A549 (cell line): ENCODE data around the gene ST6GALNAC5.

Source experiments
- PHF8 ChIP-seq: fragments of 200-600 bp; sonication (generic); IDR thresholded peaks from 2 replicates; pipeline ENCODE4 v1.6.1; 2016; ENCODE audit warnings: low read depth, mild to moderate bottlenecking, antibody characterized with exemption, moderate library complexity, borderline replicate concordance
- POLR2A ChIP-seq: IDR thresholded peaks from 2 replicates; pipeline ENCODE4 v1.6.1; 2012; ENCODE audit warnings: mild to moderate bottlenecking, low read length
- TF ChIP-seq, protein P1 (sequence below): fragments of >200 bp; sonication (Bioruptor Twin); formaldehyde crosslinking; IDR thresholded peaks from 3 replicates; pipeline ENCODE4 v1.5.1; 2016

- TF ChIP-seq, protein P1, sequence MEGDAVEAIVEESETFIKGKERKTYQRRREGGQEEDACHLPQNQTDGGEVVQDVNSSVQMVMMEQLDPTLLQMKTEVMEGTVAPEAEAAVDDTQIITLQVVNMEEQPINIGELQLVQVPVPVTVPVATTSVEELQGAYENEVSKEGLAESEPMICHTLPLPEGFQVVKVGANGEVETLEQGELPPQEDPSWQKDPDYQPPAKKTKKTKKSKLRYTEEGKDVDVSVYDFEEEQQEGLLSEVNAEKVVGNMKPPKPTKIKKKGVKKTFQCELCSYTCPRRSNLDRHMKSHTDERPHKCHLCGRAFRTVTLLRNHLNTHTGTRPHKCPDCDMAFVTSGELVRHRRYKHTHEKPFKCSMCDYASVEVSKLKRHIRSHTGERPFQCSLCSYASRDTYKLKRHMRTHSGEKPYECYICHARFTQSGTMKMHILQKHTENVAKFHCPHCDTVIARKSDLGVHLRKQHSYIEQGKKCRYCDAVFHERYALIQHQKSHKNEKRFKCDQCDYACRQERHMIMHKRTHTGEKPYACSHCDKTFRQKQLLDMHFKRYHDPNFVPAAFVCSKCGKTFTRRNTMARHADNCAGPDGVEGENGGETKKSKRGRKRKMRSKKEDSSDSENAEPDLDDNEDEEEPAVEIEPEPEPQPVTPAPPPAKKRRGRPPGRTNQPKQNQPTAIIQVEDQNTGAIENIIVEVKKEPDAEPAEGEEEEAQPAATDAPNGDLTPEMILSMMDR: no peak
- TF ChIP-seq POLR2A: no peak
- TF ChIP-seq PHF8: no peak
These were observed at the start of gene ST6GALNAC5 for GRCh38 chr1:76867342-76868130.
